Measurements from ENCODE around the gene CLSTN2. TPM values are rescaled to one million over a fixed set of nuclear protein-coding genes. Genes with fewer than 3 reads are reported as not detected.

The CLSTN2 gene
- total RNA-seq, 2 donors from 2014 or later: 13.6 to 28.3 TPM

- Histone ChIP-seq H3K36me3 (no peaks in the 10 kb centered on the region), H3K27me3 (no peaks in the 10 kb centered on the region), H3K9me3 (no peaks in the 10 kb centered on the region), H3K27ac (no peak overlapping the region), H3K4me3 (no peak overlapping the region), H3K4me1 (peaks cover 0 to 25% of the 10 kb centered on the region in 2 donors)
- no peak for DNase-seq (ENCODE audit: low spot score)
- TF ChIP-seq CTCF (IDR thresholded peaks at IDR 0.05): no peak
These were observed 87.2 kb downstream of the CLSTN2 start for GRCh38 chr3:140022066-140022770.

GRCh38 chr3:140023616-140024530, 88.9 kb downstream of the CLSTN2 start:
- H3K4me3 ChIP-seq: no peak overlapping the region
- H3K27ac ChIP-seq: peak overlapping the region in 1 of 2 donors; percentile 31
- peak; percentile 63 for DNase-seq (ENCODE audit: low spot score)
- no peaks in the 10 kb centered on the region for H3K27me3 ChIP-seq
- no peaks in the 10 kb centered on the region for H3K9me3 ChIP-seq
- H3K4me1 ChIP-seq: peaks cover 0 to 25% of the 10 kb centered on the region in 2 donors
- no peak for TF ChIP-seq CTCF (IDR thresholded peaks at IDR 0.05)
- H3K36me3 ChIP-seq: no peaks in the 10 kb centered on the region

GRCh38 chr3:140031170-140031569, 96.2 kb downstream of the CLSTN2 start:
- Histone ChIP-seq H3K27ac (no peak overlapping the region), H3K4me3 (no peak overlapping the region), H3K9me3 (no peaks in the 10 kb centered on the region), H3K36me3 (no peaks in the 10 kb centered on the region), H3K27me3 (no peaks in the 10 kb centered on the region), H3K4me1 (no peaks in the 10 kb centered on the region)
- no peak for TF ChIP-seq CTCF (IDR thresholded peaks at IDR 0.05)
- no peak for DNase-seq (ENCODE audit: low spot score)

- Histone ChIP-seq H3K4me3 (no peak overlapping the region), H3K9me3 (no peaks in the 10 kb centered on the region), H3K27ac (no peak overlapping the region), H3K4me1 (no peaks in the 10 kb centered on the region), H3K27me3 (no peaks in the 10 kb centered on the region), H3K36me3 (no peaks in the 10 kb centered on the region)
- TF ChIP-seq CTCF (IDR thresholded peaks at IDR 0.05): no peak
- DNase-seq (ENCODE audit: low spot score): no peak
These were observed 99.1 kb downstream of the CLSTN2 start for GRCh38 chr3:140034058-140034457.

GRCh38 chr3:140035871-140036270, 100.9 kb downstream of the CLSTN2 start:
- TF ChIP-seq CTCF (IDR thresholded peaks at IDR 0.05): no peak
- Histone ChIP-seq H3K36me3 (no peaks in the 10 kb centered on the region), H3K27ac (no peak overlapping the region), H3K4me3 (no peak overlapping the region), H3K4me1 (no peaks in the 10 kb centered on the region), H3K9me3 (no peaks in the 10 kb centered on the region), H3K27me3 (no peaks in the 10 kb centered on the region)
- DNase-seq (ENCODE audit: low spot score): no peak

All from right atrium auricular region (tissue), 2 donors.